IMR-90 (cell line): ENCODE measurements around the gene CPSF4L. TPM values are rescaled to one million over a fixed set of nuclear protein-coding genes. Genes with fewer than 3 reads are reported as not detected.

Source experiments
- ATAC-seq: fragments of 200-7000 bp; cut with Tn5 transposase; 2 replicates; pipeline ENCODE4 v1.9.1; 2020; ENCODE audit warnings: low read depth, mild to moderate bottlenecking, moderate library complexity
- BruUV-seq: library from RNA; stranded (reverse); fragments of 400-500 nt; replicated peaks from 2 replicates; lab custom pipeline; 2021; lab: Mats Ljungman, UMichigan
- CTCF ChIA-PET: fragments of 300-600 bp; formaldehyde crosslinking; extraction: SDS; loops from one replicate; lab custom pipeline; 2021; ENCODE audit warnings: antibody characterized with exemption; lab: Yijun Ruan, JAX
- POLR2A ChIA-PET: fragments of 300-600 bp; sonication (Branson Sonifier 250); formaldehyde crosslinking; loops from one replicate; lab custom pipeline; 2022; ENCODE audit warnings: antibody characterized with exemption; ENCODE audit not compliant: unreplicated experiment; lab: Charles Lee
- DNase-seq: peaks from one replicate; pipeline ENCODE4 v3.0.0; 2013
- H2AFZ ChIP-seq: replicated peaks from 2 replicates; pipeline ENCODE3; 2013; ENCODE audit warnings: low read length, mild to moderate bottlenecking; ENCODE audit not compliant: poor library complexity
- H2AK5ac ChIP-seq: 2 replicates; pipeline ENCODE4 v1.6.1; 2013; ENCODE audit warnings: low read depth, low read length, inconsistent platforms
- H2AK9ac ChIP-seq: replicated peaks from 2 replicates; pipeline ENCODE3; 2013; ENCODE audit warnings: mild to moderate bottlenecking, low read depth, low read length, moderate library complexity; ENCODE audit not compliant: poor library complexity
- H2BK120ac ChIP-seq: 2 replicates; pipeline ENCODE4 v1.6.1; 2013; ENCODE audit warnings: low read depth, low read length, inconsistent platforms
- H2BK15ac ChIP-seq: 3 replicates; pipeline ENCODE4 v1.6.1; 2013; ENCODE audit warnings: low read depth, low read length, inconsistent platforms
- H2BK20ac ChIP-seq: 2 replicates; pipeline ENCODE4 v1.6.1; 2013; ENCODE audit warnings: low read depth, mild to moderate bottlenecking, inconsistent platforms, low read length, moderate library complexity
- H2BK5ac ChIP-seq: 2 replicates; pipeline ENCODE4 v1.6.1; 2013; ENCODE audit warnings: mild to moderate bottlenecking, low read depth, low read length, inconsistent platforms; ENCODE audit not compliant: poor library complexity, severe bottlenecking
- H3K14ac ChIP-seq: replicated peaks from 2 replicates; pipeline ENCODE4 v1.6.1; 2013; ENCODE audit warnings: low read depth, low read length, inconsistent platforms
- H3K18ac ChIP-seq: 2 replicates; pipeline ENCODE4 v1.6.1; 2013; ENCODE audit warnings: low read depth, low read length, control low read depth
- H3K23ac ChIP-seq: 2 replicates; pipeline ENCODE4 v1.6.1; 2013; ENCODE audit warnings: low read depth, low read length, inconsistent platforms
- H3K27ac ChIP-seq: 2 replicates; pipeline ENCODE4 v1.5.1; 2013; ENCODE audit warnings: mild to moderate bottlenecking, control low read depth, low read length; ENCODE audit not compliant: insufficient read depth
- H3K27me3 ChIP-seq: 2 replicates; pipeline ENCODE4 v1.6.1; 2013; ENCODE audit warnings: low read length; ENCODE audit not compliant: control insufficient read depth, insufficient read depth
- H3K36me3 ChIP-seq: 2 replicates; pipeline ENCODE4 v1.6.1; 2013; ENCODE audit warnings: low read length, mixed read lengths; ENCODE audit not compliant: control insufficient read depth, insufficient read depth
- H3K4ac ChIP-seq: 2 replicates; pipeline ENCODE4 v1.6.1; 2013; ENCODE audit warnings: low read depth, low read length, inconsistent platforms
- H3K4me1 ChIP-seq: 2 replicates; pipeline ENCODE4 v1.6.1; 2013; ENCODE audit warnings: low read length, mixed read lengths; ENCODE audit not compliant: control insufficient read depth, insufficient read depth
- H3K4me2 ChIP-seq: 2 replicates; pipeline ENCODE4 v1.6.1; 2013; ENCODE audit warnings: low read depth, mild to moderate bottlenecking, control low read depth, low read length, moderate library complexity
- H3K4me3 ChIP-seq: 2 replicates; pipeline ENCODE4 v1.5.1; 2013; ENCODE audit warnings: low read depth, mild to moderate bottlenecking, control low read depth, low read length, moderate library complexity; ENCODE audit not compliant: insufficient read depth
- H3K56ac ChIP-seq: 2 replicates; pipeline ENCODE4 v1.6.1; 2013; ENCODE audit warnings: low read length, inconsistent platforms; ENCODE audit not compliant: insufficient read depth; ENCODE audit errors: extremely low read depth
- H3K79me1 ChIP-seq, 2 experiments: 2 replicates each; pipeline ENCODE4 v1.6.1; 2013; ENCODE audit warnings: low read length in 2 of 2, inconsistent platforms in 1 of 2, low read depth in 1 of 2
- H3K9ac ChIP-seq: 2 replicates; pipeline ENCODE4 v1.6.1; 2013; ENCODE audit warnings: low read depth, low read length, control low read depth
- H3K9me1 ChIP-seq: 2 replicates; pipeline ENCODE4 v1.6.1; 2013; ENCODE audit warnings: low read length, inconsistent platforms; ENCODE audit not compliant: insufficient read depth
- H3K9me3 ChIP-seq: 2 replicates; pipeline ENCODE4 v1.6.1; 2013; ENCODE audit warnings: low read length; ENCODE audit not compliant: control insufficient read depth, insufficient read depth
- H4K20me1 ChIP-seq: 2 replicates; pipeline ENCODE4 v1.6.1; 2013; ENCODE audit warnings: low read length, inconsistent platforms; ENCODE audit not compliant: insufficient read depth
- H4K5ac ChIP-seq: 2 replicates; pipeline ENCODE4 v1.6.1; 2013; ENCODE audit warnings: mild to moderate bottlenecking, low read depth, low read length, control low read depth
- H4K8ac ChIP-seq, 2 experiments: 2 replicates each; pipeline ENCODE4 v1.6.1; 2013; ENCODE audit warnings: low read depth in 2 of 2, low read length in 2 of 2, control low read depth in 1 of 2, inconsistent platforms in 1 of 2
- H4K91ac ChIP-seq: 2 replicates; pipeline ENCODE4 v1.6.1; 2013; ENCODE audit warnings: low read depth, low read length, inconsistent platforms; ENCODE audit not compliant: insufficient read depth
- BHLHE40 ChIP-seq: fragments of 150-350 bp; IDR thresholded peaks from 2 replicates; pipeline ENCODE4 v1.6.1; 2016; ENCODE audit warnings: mild to moderate bottlenecking, low read depth, low read length
- CEBPB ChIP-seq: IDR thresholded peaks from 2 replicates; pipeline ENCODE4 v1.6.1; 2012; ENCODE audit warnings: low read depth, low read length, improper control_type of control experiment
- CHD1 ChIP-seq: IDR thresholded peaks from 2 replicates; pipeline ENCODE4 v1.6.1; 2012; ENCODE audit warnings: low read depth, low read length, improper control_type of control experiment
- FOS ChIP-seq: fragments of 150-350 bp; IDR thresholded peaks from 2 replicates; pipeline ENCODE4 v1.6.1; 2016; ENCODE audit warnings: low read depth, low read length
- MAFK ChIP-seq: IDR thresholded peaks from 2 replicates; pipeline ENCODE4 v1.6.1; 2012; ENCODE audit warnings: low read depth, low read length, improper control_type of control experiment
- MAZ ChIP-seq: IDR thresholded peaks from 2 replicates; pipeline ENCODE4 v1.6.1; 2012; ENCODE audit warnings: low read depth, mild to moderate bottlenecking, low read length, improper control_type of control experiment, moderate library complexity, borderline replicate concordance
- MXI1 ChIP-seq: IDR thresholded peaks from 2 replicates; pipeline ENCODE4 v1.6.1; 2012; ENCODE audit warnings: low read depth, mild to moderate bottlenecking, low read length, moderate library complexity, borderline replicate concordance
- NFE2L2 ChIP-seq: fragments of 150-350 bp; IDR thresholded peaks from 2 replicates; pipeline ENCODE4 v1.6.1; 2016; ENCODE audit warnings: low read depth, mild to moderate bottlenecking, low read length
- POLR2A ChIP-seq: IDR thresholded peaks from 2 replicates; pipeline ENCODE4 v1.6.1; 2012; ENCODE audit warnings: mild to moderate bottlenecking, low read depth, low read length
- RAD21 ChIP-seq: IDR thresholded peaks from 2 replicates; pipeline ENCODE4 v1.6.1; 2012; ENCODE audit warnings: low read length, improper control_type of control experiment
- RCOR1 ChIP-seq: IDR thresholded peaks from 2 replicates; pipeline ENCODE4 v1.6.1; 2012; ENCODE audit warnings: mild to moderate bottlenecking, low read length, improper control_type of control experiment; ENCODE audit not compliant: insufficient replicate concordance
- RFX5 ChIP-seq: IDR thresholded peaks from 2 replicates; pipeline ENCODE4 v1.8.0; 2012; ENCODE audit warnings: low read depth, mild to moderate bottlenecking, low read length, moderate library complexity
- SMC3 ChIP-seq: fragments of 150-350 bp; IDR thresholded peaks from 2 replicates; pipeline ENCODE4 v1.6.1; 2016; ENCODE audit warnings: low read depth, mild to moderate bottlenecking, antibody characterized with exemption, low read length, moderate library complexity
- WGBS, 2 experiments: methylation state at CpG; one replicate each; pipeline versions ENCODE4 v1.1.5 to v1.1.7; 2013; ENCODE audit warnings: missing lambda C conversion rate in 2 of 2; ENCODE audit not compliant: insufficient read length in 1 of 2; ENCODE audit errors: extremely low coverage in 2 of 2; 5-methylcytosine and 5-hydroxymethylcytosine counted together
- dilution Hi-C: fragments of 300-500 bp; cut with HindIII; formaldehyde crosslinking; loops from one replicate; pipeline ENCODE4 v1.14.3; 2018; ENCODE audit warnings: low sequenced_read_pairs; ENCODE audit not compliant: unreplicated experiment
- in situ Hi-C: fragments of 300-500 bp; cut with MboI; formaldehyde crosslinking; loops from 3 replicates; pipeline ENCODE4 v1.14.3; 2019; ENCODE audit warnings: low sequenced_read_pairs, inconsistent platforms, mixed read lengths
- intact Hi-C: fragments of 100-400 bp; cut with micrococcal nuclease; formaldehyde crosslinking; loops from 2 replicates; pipeline ENCODE4 v1.10.0; 2022
- polyA plus RNA-seq, 3 experiments: library from polyadenylated mRNA; depleted of rRNA; stranded (reverse); fragments of >200 nt; gene quantifications; 2 replicates each; pipeline ENCODE4 v1.2.3, GENCODE V29; 2012; ENCODE audit warnings: low replicate concordance in 1 of 3
- total RNA-seq: library from RNA; depleted of rRNA; stranded (reverse); fragments of >200 nt; gene quantifications from 2 replicates; pipeline ENCODE4 v1.2.3, GENCODE V29; 2012
- TF ChIP-seq, protein P1 (sequence below): conservative IDR thresholded peaks from 2 replicates; pipeline ENCODE4 v1.5.1; 2012; ENCODE audit warnings: mild to moderate bottlenecking, low read depth, low read length, improper control_type of control experiment
- TF ChIP-seq, protein P2 (sequence below): fragments of 150-350 bp; IDR thresholded peaks from 2 replicates; pipeline ENCODE4 v1.6.1; 2017; ENCODE audit warnings: mild to moderate bottlenecking, antibody characterized with exemption, low read length, low read depth
- TF ChIP-seq, protein P3 (sequence below): fragments of 150-350 bp; IDR thresholded peaks from 2 replicates; pipeline ENCODE4 v1.6.1; 2016; ENCODE audit warnings: low read depth, mild to moderate bottlenecking, low read length, moderate library complexity, borderline replicate concordance

Gene CPSF4L
- total and polyA plus RNA-seq, 2 of the 4 experiments (the other 2 are of a cell fraction) = not detected

DNA sequence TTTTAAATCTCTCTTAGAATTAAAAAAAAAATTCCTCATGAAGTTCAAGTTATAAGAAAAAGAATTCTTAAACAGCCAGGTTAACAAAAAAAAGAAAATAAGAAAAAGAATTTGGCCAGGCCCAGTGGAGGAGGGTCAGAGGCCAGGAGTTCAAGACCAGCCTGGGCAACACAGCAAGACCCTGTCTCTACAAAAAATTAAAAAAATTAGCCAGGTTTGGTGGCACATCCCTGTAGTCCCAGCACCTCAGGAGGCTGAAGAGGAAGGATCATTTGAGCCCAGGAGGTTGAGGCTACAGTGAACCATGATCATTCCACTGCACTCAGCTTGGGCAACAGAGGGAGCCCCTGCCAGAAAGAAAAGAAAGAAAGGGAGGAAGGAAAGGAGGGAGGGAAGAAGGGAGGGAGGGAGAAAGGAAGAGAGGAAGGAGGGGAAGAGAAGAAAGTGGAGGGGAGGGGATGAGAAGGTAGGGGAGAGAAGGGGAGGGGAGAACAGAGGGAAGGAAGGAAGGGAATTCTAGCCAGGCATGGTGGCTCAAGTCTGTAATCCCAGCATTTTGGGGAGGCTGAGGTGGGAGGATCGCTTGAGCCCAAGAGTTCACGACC lies 38.0 kb downstream of the CPSF4L start:
- peaks cover 14% of the 10 kb centered on the region for H3K4me1 ChIP-seq
- H3K27me3 ChIP-seq = no peaks in the 10 kb centered on the region
- dilution Hi-C loops = no loop called here
- DNase-seq (no peak), ATAC-seq (no peak)
- no CpG with 5 or more reads among the region's 2 CpGs for WGBS, 2 experiments
- TF ChIP-seq, protein P1, sequence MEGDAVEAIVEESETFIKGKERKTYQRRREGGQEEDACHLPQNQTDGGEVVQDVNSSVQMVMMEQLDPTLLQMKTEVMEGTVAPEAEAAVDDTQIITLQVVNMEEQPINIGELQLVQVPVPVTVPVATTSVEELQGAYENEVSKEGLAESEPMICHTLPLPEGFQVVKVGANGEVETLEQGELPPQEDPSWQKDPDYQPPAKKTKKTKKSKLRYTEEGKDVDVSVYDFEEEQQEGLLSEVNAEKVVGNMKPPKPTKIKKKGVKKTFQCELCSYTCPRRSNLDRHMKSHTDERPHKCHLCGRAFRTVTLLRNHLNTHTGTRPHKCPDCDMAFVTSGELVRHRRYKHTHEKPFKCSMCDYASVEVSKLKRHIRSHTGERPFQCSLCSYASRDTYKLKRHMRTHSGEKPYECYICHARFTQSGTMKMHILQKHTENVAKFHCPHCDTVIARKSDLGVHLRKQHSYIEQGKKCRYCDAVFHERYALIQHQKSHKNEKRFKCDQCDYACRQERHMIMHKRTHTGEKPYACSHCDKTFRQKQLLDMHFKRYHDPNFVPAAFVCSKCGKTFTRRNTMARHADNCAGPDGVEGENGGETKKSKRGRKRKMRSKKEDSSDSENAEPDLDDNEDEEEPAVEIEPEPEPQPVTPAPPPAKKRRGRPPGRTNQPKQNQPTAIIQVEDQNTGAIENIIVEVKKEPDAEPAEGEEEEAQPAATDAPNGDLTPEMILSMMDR = no peak
- TF ChIP-seq RAD21 (no peak), MAFK (no peak), BHLHE40 (no peak), MAZ (no peak), FOS (no peak), CHD1 (no peak), MXI1 (no peak), NFE2L2 (no peak), RFX5 (no peak), POLR2A (no peak), RCOR1 (no peak), CEBPB (no peak), SMC3 (no peak)
- TF ChIP-seq, protein P2, sequence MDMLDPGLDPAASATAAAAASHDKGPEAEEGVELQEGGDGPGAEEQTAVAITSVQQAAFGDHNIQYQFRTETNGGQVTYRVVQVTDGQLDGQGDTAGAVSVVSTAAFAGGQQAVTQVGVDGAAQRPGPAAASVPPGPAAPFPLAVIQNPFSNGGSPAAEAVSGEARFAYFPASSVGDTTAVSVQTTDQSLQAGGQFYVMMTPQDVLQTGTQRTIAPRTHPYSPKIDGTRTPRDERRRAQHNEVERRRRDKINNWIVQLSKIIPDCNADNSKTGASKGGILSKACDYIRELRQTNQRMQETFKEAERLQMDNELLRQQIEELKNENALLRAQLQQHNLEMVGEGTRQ = no peak
- TF ChIP-seq, protein P3, sequence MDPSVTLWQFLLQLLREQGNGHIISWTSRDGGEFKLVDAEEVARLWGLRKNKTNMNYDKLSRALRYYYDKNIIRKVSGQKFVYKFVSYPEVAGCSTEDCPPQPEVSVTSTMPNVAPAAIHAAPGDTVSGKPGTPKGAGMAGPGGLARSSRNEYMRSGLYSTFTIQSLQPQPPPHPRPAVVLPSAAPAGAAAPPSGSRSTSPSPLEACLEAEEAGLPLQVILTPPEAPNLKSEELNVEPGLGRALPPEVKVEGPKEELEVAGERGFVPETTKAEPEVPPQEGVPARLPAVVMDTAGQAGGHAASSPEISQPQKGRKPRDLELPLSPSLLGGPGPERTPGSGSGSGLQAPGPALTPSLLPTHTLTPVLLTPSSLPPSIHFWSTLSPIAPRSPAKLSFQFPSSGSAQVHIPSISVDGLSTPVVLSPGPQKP = no peak
- no peak overlapping the region for H2AK9ac ChIP-seq
- no peak overlapping the region for H2BK20ac ChIP-seq
- no peak overlapping the region for H3K56ac ChIP-seq
- no peak overlapping the region for H3K27ac ChIP-seq
- no peak overlapping the region for H2BK15ac ChIP-seq
- no peak overlapping the region for H2BK120ac ChIP-seq
- H3K36me3 ChIP-seq = peaks cover 3% of the 10 kb centered on the region
- no peak overlapping the region for H3K9ac ChIP-seq
- H4K8ac ChIP-seq = no peak overlapping the region
- no peaks in the 10 kb centered on the region for H3K9me3 ChIP-seq
- H4K91ac ChIP-seq = no peak overlapping the region
- no peak overlapping the region for H3K23ac ChIP-seq
- H3K4me2 ChIP-seq = no peak overlapping the region
- in situ Hi-C loops = loop anchor here (25.0 kb wide), 1 partner anchor 836 kb away; no protein-coding TSS in a partner anchor
- no peak overlapping the region for H3K4me3 ChIP-seq
- H4K5ac ChIP-seq = no peak overlapping the region
- H2AK5ac ChIP-seq = no peak overlapping the region
- no peak overlapping the region for H2BK5ac ChIP-seq
- BruUV-seq = no TSS peak
- peaks cover 8% of the 10 kb centered on the region for H3K9me1 ChIP-seq
- ChIA-PET POLR2A (no interaction called here), CTCF (no interaction called here)
- intact Hi-C loops = no loop called here
- peaks cover 25 to 56% of the 10 kb centered on the region in 2 experiments for H3K79me1 ChIP-seq
- H2AFZ ChIP-seq = no peak overlapping the region
- no peak overlapping the region for H3K4ac ChIP-seq
- H4K20me1 ChIP-seq = peaks cover 16% of the 10 kb centered on the region; the same call in 1 of the 2 replicates
- H3K18ac ChIP-seq = no peak overlapping the region
- H3K14ac ChIP-seq = no peak overlapping the region
